Kidney (tissue), 14 donors: ENCODE measurements around the gene IL22. TPM values are rescaled to one million over a fixed set of nuclear protein-coding genes. Genes with fewer than 3 reads are reported as not detected.

Source experiments
- DNase-seq, 5 donors: peaks; one replicate each; pipeline ENCODE4 v3.0.0-alpha.2; 2013 to 2020
- FAIRE-seq: peaks from 2 replicates; lab custom pipeline; 2012; peaks lifted over from hg19 to GRCh38; lab: Jason Lieb, UNC
- H3K27ac ChIP-seq, 2 donors: one replicate each; pipeline ENCODE4 v1.7.0; 2013; ENCODE audit warnings: low read depth in 2 of 2, low read length in 2 of 2, inconsistent platforms in 1 of 2
- H3K27me3 ChIP-seq: one replicate; pipeline ENCODE4 v1.7.1; 2013; ENCODE audit warnings: low read length, inconsistent platforms; ENCODE audit not compliant: control insufficient read depth, insufficient read depth
- H3K36me3 ChIP-seq, 3 donors: one replicate each; pipeline versions ENCODE4 v1.7.0 to v1.7.1; 2013; ENCODE audit warnings: low read length in 3 of 3, control low read depth in 1 of 3, inconsistent platforms in 1 of 3; ENCODE audit not compliant: insufficient read depth in 3 of 3, control insufficient read depth in 2 of 3
- H3K4me1 ChIP-seq, 3 donors: one replicate each; pipeline versions ENCODE4 v1.7.0 to v1.7.1; 2013; ENCODE audit warnings: low read length in 3 of 3, inconsistent platforms in 1 of 3, low read depth in 1 of 3; ENCODE audit not compliant: control insufficient read depth in 2 of 3, insufficient read depth in 2 of 3
- H3K4me3 ChIP-seq, 3 donors: one replicate each; pipeline versions ENCODE4 v1.7.0 to v1.8.1; 2013; ENCODE audit warnings: low read length in 3 of 3, control low read depth in 1 of 3, inconsistent platforms in 1 of 3
- H3K9ac ChIP-seq, 3 donors: one replicate each; pipeline versions ENCODE4 v1.7.0 to v1.7.1; 2013; ENCODE audit warnings: low read length in 3 of 3, control low read depth in 1 of 3, inconsistent platforms in 1 of 3
- H3K9me3 ChIP-seq, 3 donors: one replicate each; pipeline versions ENCODE4 v1.7.0 to v1.7.1; 2013; ENCODE audit warnings: low read length in 3 of 3, control low read depth in 1 of 3, inconsistent platforms in 1 of 3; ENCODE audit not compliant: control insufficient read depth in 2 of 3, insufficient read depth in 1 of 3
- CTCF ChIP-seq: IDR thresholded peaks from 3 replicates; pipeline ENCODE4 v1.5.1; 2012; ENCODE audit warnings: mild to moderate bottlenecking, moderate library complexity, borderline replicate concordance; ENCODE audit not compliant: insufficient read depth; ENCODE audit errors: extremely low read depth
- intact Hi-C: fragments of 100-400 bp; cut with DNase I; formaldehyde crosslinking; loops from one replicate; pipeline ENCODE4 v1.11.1; 2022
- polyA plus RNA-seq: library from polyadenylated mRNA; stranded (reverse); fragments of 350-450 nt; fragmentation: Illumina TruSeq; extraction: RNeasy Lipid Tissue Mini Kit (QIAGEN cat#74804); gene quantifications from one replicate; pipeline ENCODE4 v1.2.3, GENCODE V29; 2014; ENCODE audit warnings: low read depth, low replicate concordance; ENCODE audit not compliant: insufficient read depth
- total RNA-seq: library from RNA; stranded (reverse); fragmentation: NEBNext Ultra II Directional; extraction: Animal tissue kit (Norgen Biotek cat#: 25700); gene quantifications from one replicate; pipeline ENCODE4 v1.2.1, GENCODE V29; 2021
- donor health status: control.
- donor health status: control.
- donor health status: control.
- donor health status: control.
- donor health status: control.
- donor health status: DM: yes; HTN: yes; CAD: no.
- donor health status: Normal renal cell carcinoma (clear cell type).

IL22 gene
- total and polyA plus RNA-seq, 2 donors from 2014 or later = not detected

GRCh38 chr12:68223067-68223747 is 30.2 kb downstream of the IL22 start:
- no peaks in the 10 kb centered on the region for H3K36me3 ChIP-seq
- H3K27ac ChIP-seq = no peak overlapping the region
- H3K9me3 ChIP-seq = no peaks in the 10 kb centered on the region
- H3K27me3 ChIP-seq = no peaks in the 10 kb centered on the region
- peak; percentile 87 for TF ChIP-seq CTCF
- peak; percentile 46 for FAIRE-seq
- intact Hi-C loops = no loop called here
- peak; percentile 80 to 94 (median 86) for DNase-seq
- peak overlapping the region in 1 of 3 donors; percentile 48 for H3K4me3 ChIP-seq
- peaks cover 0 to 2% (median 0%) of the 10 kb centered on the region in 3 donors for H3K4me1 ChIP-seq
- peak overlapping the region in 1 of 3 donors; percentile 13 for H3K9ac ChIP-seq

GRCh38 chr12:68222326-68222725 is 31.1 kb downstream of the IL22 start:
- no peak for FAIRE-seq
- Histone ChIP-seq H3K36me3 (no peaks in the 10 kb centered on the region), H3K4me1 (peaks cover 0 to 2% (median 0%) of the 10 kb centered on the region in 3 donors), H3K27me3 (no peaks in the 10 kb centered on the region), H3K9me3 (no peaks in the 10 kb centered on the region), H3K9ac (no peak overlapping the region), H3K27ac (no peak overlapping the region), H3K4me3 (no peak overlapping the region)
- DNase-seq = no peak
- intact Hi-C loops = no loop called here
- TF ChIP-seq CTCF = no peak

GRCh38 chr12:68221497-68221896 is 31.9 kb downstream of the IL22 start:
- no peak overlapping the region for H3K4me3 ChIP-seq
- no peaks in the 10 kb centered on the region for H3K27me3 ChIP-seq
- no peaks in the 10 kb centered on the region for H3K36me3 ChIP-seq
- H3K27ac ChIP-seq = no peak overlapping the region
- H3K9ac ChIP-seq = no peak overlapping the region
- peaks cover 0 to 2% (median 0%) of the 10 kb centered on the region in 3 donors for H3K4me1 ChIP-seq
- TF ChIP-seq CTCF = no peak
- DNase-seq (no peak), FAIRE-seq (no peak)
- H3K9me3 ChIP-seq = no peaks in the 10 kb centered on the region
- intact Hi-C loops = no loop called here
